ENCODE results near the gene LCA5L.

Gene LCA5L

GRCh38 chr21:39479164-39479813 lies 33.7 kb upstream of the LCA5L start:
- no peak for TF ChIP-seq CTCF (IDR thresholded peaks at IDR 0.05)

DNA sequence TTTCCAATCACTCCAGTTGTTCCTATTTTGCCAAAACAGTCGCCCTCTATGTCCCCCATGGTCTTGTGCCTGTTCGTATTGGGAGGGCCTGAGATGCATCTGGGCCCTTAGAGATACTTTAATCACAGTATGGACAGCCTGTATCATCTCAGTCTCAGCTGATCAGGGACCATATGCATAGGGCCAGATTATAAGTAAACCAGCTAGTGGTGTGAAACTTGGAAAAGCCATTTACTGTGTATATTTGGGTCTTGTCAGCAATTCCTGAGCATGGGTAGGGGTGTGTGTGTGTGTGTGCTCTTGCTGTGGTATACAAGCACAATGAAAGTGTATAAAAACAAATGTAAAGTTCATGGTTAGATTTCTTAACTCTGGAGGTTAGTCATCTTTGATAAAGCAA lies 29.0 kb upstream of the LCA5L start:
- TF ChIP-seq CTCF (IDR thresholded peaks at IDR 0.05), result no peak

DNA sequence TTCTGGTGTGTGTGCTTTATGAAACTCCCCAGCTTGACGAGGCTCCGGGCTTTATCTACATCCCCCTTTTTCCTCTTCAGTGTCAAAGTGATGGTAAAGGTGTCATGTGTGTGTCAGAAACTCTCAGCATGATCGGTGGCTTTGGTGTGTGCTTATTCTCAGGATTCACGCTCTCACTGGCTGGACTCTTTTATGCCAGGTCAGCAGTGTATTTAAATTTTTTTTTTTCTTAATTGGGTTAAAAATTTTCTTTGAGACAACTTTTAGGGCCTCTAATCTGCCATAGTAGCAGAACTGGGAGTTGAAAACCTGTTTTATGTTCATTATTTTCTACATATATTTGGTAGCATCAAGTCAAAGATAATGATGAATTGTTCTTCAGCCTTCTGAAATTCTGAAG lies 27.2 kb upstream of the LCA5L start:
- TF ChIP-seq CTCF (IDR thresholded peaks at IDR 0.05), result no peak

DNA sequence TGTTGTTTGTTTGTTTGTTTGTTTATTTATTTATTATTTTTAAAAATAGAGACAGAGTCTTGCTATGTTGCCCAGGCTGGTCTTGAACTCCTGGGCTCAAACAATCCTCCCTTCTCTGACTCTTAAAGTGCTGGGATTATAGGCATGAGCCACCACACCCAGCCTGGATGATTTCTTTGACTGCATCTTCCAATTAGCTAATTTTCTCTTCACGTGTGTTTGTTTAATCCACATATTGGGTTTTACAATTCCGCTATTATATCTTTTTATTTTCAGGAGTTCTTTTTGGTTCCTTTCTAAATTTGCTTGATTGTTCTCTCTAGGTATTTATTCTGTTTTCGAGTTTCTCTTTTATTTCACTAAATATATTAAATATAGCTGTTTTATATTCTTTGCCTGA lies 26.0 kb upstream of the LCA5L start:
- TF ChIP-seq CTCF (IDR thresholded peaks at IDR 0.05), result no peak

GRCh38 chr21:39468559-39468958 lies 23.0 kb upstream of the LCA5L start:
- TF ChIP-seq CTCF (IDR thresholded peaks at IDR 0.05), result no peak

DNA sequence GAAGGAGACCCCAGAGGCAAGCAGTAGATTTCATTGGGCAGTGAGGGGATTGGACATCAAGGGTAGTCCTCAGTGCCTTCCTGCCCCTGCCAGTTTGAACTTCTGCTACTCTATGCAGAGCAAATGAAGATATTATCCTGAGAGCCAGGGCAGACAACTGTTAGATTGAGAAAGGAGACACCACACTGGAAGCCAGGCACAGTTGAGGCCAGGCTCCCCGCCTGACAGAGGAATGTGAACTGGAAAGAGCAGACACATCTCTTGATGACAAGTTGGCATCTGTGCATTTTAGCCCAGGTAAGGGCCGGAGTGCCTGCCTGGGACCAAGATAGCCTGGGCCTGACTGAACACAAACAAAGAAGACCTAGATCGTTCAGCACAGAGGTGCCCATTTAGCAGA lies 22.2 kb upstream of the LCA5L start:
- no peak for TF ChIP-seq CTCF (IDR thresholded peaks at IDR 0.05)

DNA sequence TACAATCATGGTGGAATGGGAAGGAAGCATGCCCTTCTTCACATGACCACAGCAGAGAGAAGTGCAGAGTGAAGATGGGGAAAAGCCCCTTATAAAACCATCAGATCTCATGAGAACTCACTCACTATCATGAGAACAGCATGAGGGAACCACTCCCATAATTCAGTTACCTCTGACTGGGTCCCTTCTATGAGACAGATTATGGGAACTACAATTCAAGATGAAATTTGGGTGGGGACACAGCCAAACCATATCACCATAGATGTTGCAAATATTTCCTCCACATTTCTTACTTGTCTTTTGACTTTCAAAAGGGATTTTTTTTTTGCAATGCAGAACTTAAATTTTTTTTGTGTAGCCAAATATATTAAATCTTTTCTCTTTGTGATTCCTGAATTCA lies 21.0 kb upstream of the LCA5L start:
- no peak for TF ChIP-seq CTCF (IDR thresholded peaks at IDR 0.05)

- TF ChIP-seq CTCF (IDR thresholded peaks at IDR 0.05), result no peak
Measured at GRCh38 chr21:39463308-39463707, 17.7 kb upstream of the LCA5L start.

Data from LNCAP (cell line).